CD4-positive, alpha-beta T cell (primary cell): ENCODE data around the gene ADCY10. TPM values are rescaled to one million over a fixed set of nuclear protein-coding genes. Genes with fewer than 3 reads are reported as not detected.

Experiments used
- ATAC-seq: fragments of 200-7000 bp; cut with Tn5 transposase; one replicate; pipeline ENCODE4 v1.10.0; 2022; ENCODE audit warnings: mild to moderate bottlenecking; ENCODE audit not compliant: poor library complexity
- CTCF ChIA-PET: fragments of 350-600 bp; sonication (Branson Sonifier 250); formaldehyde crosslinking; loops from one replicate; lab custom pipeline; 2021; ENCODE audit warnings: antibody characterized with exemption, inconsistent platforms; lab: Charles Lee
- POLR2A ChIA-PET: fragments of 350-600 bp; sonication (Branson Sonifier 250); formaldehyde crosslinking; loops from one replicate; lab custom pipeline; 2021; ENCODE audit warnings: antibody characterized with exemption, inconsistent platforms; lab: Charles Lee
- DNase-seq, 14 experiments: peaks; one replicate each; pipeline ENCODE4 v3.0.0-alpha.2; 2013 to 2020; ENCODE audit warnings: mixed read lengths in 2 of 14
- H3K27ac ChIP-seq, 2 donors: one replicate each; pipeline versions ENCODE4 v1.5.1 to v1.7.0; 2013; ENCODE audit warnings: low read length in 2 of 2, low read depth in 1 of 2, mild to moderate bottlenecking in 1 of 2
- H3K27me3 ChIP-seq, 2 experiments: 1 replicate in 1 of 2; 2 replicates in 1 of 2; pipeline versions ENCODE4 v1.6.1 to v1.7.0; 2013; ENCODE audit warnings: low read length in 2 of 2, control low read depth in 1 of 2, mild to moderate bottlenecking in 1 of 2, moderate library complexity in 1 of 2; ENCODE audit not compliant: insufficient read depth in 2 of 2, control insufficient read depth in 1 of 2
- H3K36me3 ChIP-seq: one replicate; pipeline ENCODE4 v1.6.1; 2013; ENCODE audit warnings: low read length, control low read depth; ENCODE audit not compliant: insufficient read depth
- H3K4me1 ChIP-seq: one replicate; pipeline ENCODE4 v1.6.1; 2013; ENCODE audit warnings: low read length, control low read depth; ENCODE audit not compliant: insufficient read depth
- H3K4me3 ChIP-seq: one replicate; pipeline ENCODE4 v1.5.1; 2013; ENCODE audit warnings: mild to moderate bottlenecking, low read length, moderate library complexity
- H3K9me3 ChIP-seq, 2 experiments: 1 replicate in 1 of 2; 2 replicates in 1 of 2; pipeline versions ENCODE4 v1.6.1 to v1.7.0; 2013; ENCODE audit warnings: low read length in 2 of 2, mild to moderate bottlenecking in 2 of 2, control low read depth in 1 of 2, moderate library complexity in 1 of 2; ENCODE audit not compliant: control insufficient read depth in 1 of 2, insufficient read depth in 1 of 2
- H3K27ac Mint-ChIP-seq: one replicate; pipeline ENCODE4 v1.8.0; 2020; ENCODE audit warnings: mixed read lengths
- H3K27me3 Mint-ChIP-seq: one replicate; pipeline ENCODE4 v1.8.0; 2021; ENCODE audit warnings: mixed read lengths
- H3K36me3 Mint-ChIP-seq: one replicate; pipeline ENCODE4 v1.8.0; 2021; ENCODE audit warnings: low read depth, mixed read lengths
- H3K4me1 Mint-ChIP-seq: one replicate; pipeline ENCODE4 v1.8.0; 2021; ENCODE audit warnings: low read depth, mixed read lengths
- H3K4me3 Mint-ChIP-seq: one replicate; pipeline ENCODE4 v1.8.0; 2020; ENCODE audit warnings: mild to moderate bottlenecking, mixed read lengths
- H3K9me3 Mint-ChIP-seq: one replicate; pipeline ENCODE4 v1.8.0; 2020; ENCODE audit warnings: mixed read lengths
- intact Hi-C, 2 experiments: fragments of 100-400 bp; cut with DNase I in 1 of 2; cut with micrococcal nuclease in 1 of 2; formaldehyde crosslinking; loops; one replicate each; pipeline versions ENCODE4 v1.15.1 to v1.9.0; 2023 to 2025; cut with DNase I, micrococcal nuclease
- total RNA-seq, 174 experiments: library from RNA in 2 of 174; stranded (reverse) in 2 of 174; gene quantifications; one replicate each; pipeline ENCODE4 v1.2.3 and lab custom pipeline; 2021 to 2026
- TF ChIP-seq, protein P1 (sequence below): fragments of 200-600 bp; IDR thresholded peaks from one replicate; pipeline ENCODE4 v1.8.0; 2022; ENCODE audit warnings: antibody characterized with exemption, mild to moderate bottlenecking

The ADCY10 gene
- total RNA-seq, 2 experiments from 2014 or later, result 0.11 to 0.52 TPM

- no peaks in the 10 kb centered on the region for H3K36me3 Mint-ChIP-seq
- ATAC-seq (no peak), DNase-seq (no peak)
- TF ChIP-seq, protein P1, sequence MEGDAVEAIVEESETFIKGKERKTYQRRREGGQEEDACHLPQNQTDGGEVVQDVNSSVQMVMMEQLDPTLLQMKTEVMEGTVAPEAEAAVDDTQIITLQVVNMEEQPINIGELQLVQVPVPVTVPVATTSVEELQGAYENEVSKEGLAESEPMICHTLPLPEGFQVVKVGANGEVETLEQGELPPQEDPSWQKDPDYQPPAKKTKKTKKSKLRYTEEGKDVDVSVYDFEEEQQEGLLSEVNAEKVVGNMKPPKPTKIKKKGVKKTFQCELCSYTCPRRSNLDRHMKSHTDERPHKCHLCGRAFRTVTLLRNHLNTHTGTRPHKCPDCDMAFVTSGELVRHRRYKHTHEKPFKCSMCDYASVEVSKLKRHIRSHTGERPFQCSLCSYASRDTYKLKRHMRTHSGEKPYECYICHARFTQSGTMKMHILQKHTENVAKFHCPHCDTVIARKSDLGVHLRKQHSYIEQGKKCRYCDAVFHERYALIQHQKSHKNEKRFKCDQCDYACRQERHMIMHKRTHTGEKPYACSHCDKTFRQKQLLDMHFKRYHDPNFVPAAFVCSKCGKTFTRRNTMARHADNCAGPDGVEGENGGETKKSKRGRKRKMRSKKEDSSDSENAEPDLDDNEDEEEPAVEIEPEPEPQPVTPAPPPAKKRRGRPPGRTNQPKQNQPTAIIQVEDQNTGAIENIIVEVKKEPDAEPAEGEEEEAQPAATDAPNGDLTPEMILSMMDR, result no peak
- no peak overlapping the region for H3K27ac ChIP-seq
- H3K27me3 ChIP-seq, result no peaks in the 10 kb centered on the region
- intact Hi-C loops, result no loop called here
- H3K4me1 ChIP-seq, result no peaks in the 10 kb centered on the region
- no peaks in the 10 kb centered on the region for H3K4me1 Mint-ChIP-seq
- no peak overlapping the region for H3K4me3 ChIP-seq
- no peaks in the 10 kb centered on the region for H3K36me3 ChIP-seq
- H3K4me3 Mint-ChIP-seq, result no peak overlapping the region
- no peaks in the 10 kb centered on the region for H3K9me3 ChIP-seq
- H3K27me3 Mint-ChIP-seq, result no peaks in the 10 kb centered on the region
- POLR2A ChIA-PET, result no interaction called here
- no peaks in the 10 kb centered on the region for H3K9me3 Mint-ChIP-seq
- no peak overlapping the region for H3K27ac Mint-ChIP-seq
- CTCF ChIA-PET, result interaction anchor here (0.6 kb wide), 1 partner anchor 571 kb away, joined by 4 read pairs; no protein-coding TSS in a partner anchor
These were observed 117.9 kb downstream of the ADCY10 start for GRCh38 chr1:167795810-167796740.

- no peaks in the 10 kb centered on the region for H3K9me3 ChIP-seq
- Mint-ChIP-seq H3K4me1 (no peaks in the 10 kb centered on the region), H3K9me3 (no peaks in the 10 kb centered on the region), H3K27ac (no peak overlapping the region), H3K36me3 (no peaks in the 10 kb centered on the region), H3K27me3 (no peaks in the 10 kb centered on the region), H3K4me3 (no peak overlapping the region)
- intact Hi-C loops, result no loop called here
- H3K4me1 ChIP-seq, result no peaks in the 10 kb centered on the region
- TF ChIP-seq, protein P1, result no peak
- POLR2A ChIA-PET, result no interaction called here
- H3K27ac ChIP-seq, result no peak overlapping the region
- CTCF ChIA-PET, result no interaction called here
- no peak overlapping the region for H3K4me3 ChIP-seq
- DNase-seq (no peak), ATAC-seq (no peak)
- no peaks in the 10 kb centered on the region for H3K27me3 ChIP-seq
- H3K36me3 ChIP-seq, result no peaks in the 10 kb centered on the region
These were observed 119.9 kb downstream of the ADCY10 start for GRCh38 chr1:167794043-167794442.

DNA sequence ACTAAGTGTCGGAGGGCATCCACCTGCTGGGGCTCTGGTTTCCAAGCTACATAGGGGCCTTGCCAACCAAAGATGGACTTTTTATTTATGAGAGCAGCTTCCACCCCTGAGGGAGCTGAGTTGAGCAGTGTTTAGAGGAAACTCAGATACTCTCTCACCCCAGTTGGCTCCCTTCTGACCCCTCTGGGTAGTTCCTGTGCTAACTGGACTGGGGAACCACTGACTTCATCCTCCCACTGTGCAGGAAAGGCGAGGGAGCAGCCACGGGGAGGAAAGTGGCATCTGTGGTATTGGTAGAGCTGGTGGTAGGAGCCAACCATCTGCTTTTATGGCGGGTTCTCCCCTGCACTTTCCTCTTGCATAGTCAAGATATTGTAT, 121.8 kb downstream of the ADCY10 start:
- Histone ChIP-seq H3K9me3 (no peaks in the 10 kb centered on the region), H3K27ac (no peak overlapping the region), H3K36me3 (no peaks in the 10 kb centered on the region), H3K27me3 (no peaks in the 10 kb centered on the region), H3K4me1 (no peaks in the 10 kb centered on the region), H3K4me3 (no peak overlapping the region)
- intact Hi-C loops, result no loop called here
- ATAC-seq (no peak), DNase-seq (no peak)
- no peak overlapping the region for H3K4me3 Mint-ChIP-seq
- no peaks in the 10 kb centered on the region for H3K4me1 Mint-ChIP-seq
- TF ChIP-seq, protein P1, result no peak
- no peaks in the 10 kb centered on the region for H3K27me3 Mint-ChIP-seq
- H3K27ac Mint-ChIP-seq, result no peak overlapping the region
- no peaks in the 10 kb centered on the region for H3K9me3 Mint-ChIP-seq
- H3K36me3 Mint-ChIP-seq, result no peaks in the 10 kb centered on the region
- ChIA-PET CTCF (no interaction called here), POLR2A (no interaction called here)
